ENCODE measurements around the gene SMIM33.
"Not testable (repeated sequence)": the region's sequence is repeated elsewhere in the genome, so short reads cannot be mapped to it uniquely, and the experiment has no call there.

The SMIM33 gene

DNA sequence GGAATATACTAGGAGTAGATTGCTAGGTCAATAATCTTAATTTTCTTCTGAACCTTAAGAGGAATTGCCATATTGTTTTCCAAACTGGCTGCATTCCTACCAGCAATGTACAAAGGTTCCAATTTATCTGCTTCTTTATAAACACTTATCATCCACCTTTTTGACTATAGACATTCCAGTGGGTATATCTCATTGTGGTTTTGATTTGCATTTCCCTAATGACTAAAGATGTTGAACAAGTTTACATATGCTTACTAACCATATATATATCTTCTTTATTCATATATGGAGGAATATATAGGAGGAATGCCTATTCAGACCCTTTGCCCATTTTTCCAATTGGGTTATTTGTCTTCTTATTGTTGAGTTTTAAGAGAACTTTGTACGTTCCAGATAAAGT is 39.1 kb upstream of the SMIM33 start:
- H3K4me3 ChIP-seq (replicated peaks; ENCODE audit: low read depth, low read length), result no peak overlapping the region
- H3K27me3 ChIP-seq (replicated peaks; ENCODE audit: control insufficient read depth, insufficient read depth, low read length), result no peaks in the 10 kb centered on the region
- TF ChIP-seq, protein P1, sequence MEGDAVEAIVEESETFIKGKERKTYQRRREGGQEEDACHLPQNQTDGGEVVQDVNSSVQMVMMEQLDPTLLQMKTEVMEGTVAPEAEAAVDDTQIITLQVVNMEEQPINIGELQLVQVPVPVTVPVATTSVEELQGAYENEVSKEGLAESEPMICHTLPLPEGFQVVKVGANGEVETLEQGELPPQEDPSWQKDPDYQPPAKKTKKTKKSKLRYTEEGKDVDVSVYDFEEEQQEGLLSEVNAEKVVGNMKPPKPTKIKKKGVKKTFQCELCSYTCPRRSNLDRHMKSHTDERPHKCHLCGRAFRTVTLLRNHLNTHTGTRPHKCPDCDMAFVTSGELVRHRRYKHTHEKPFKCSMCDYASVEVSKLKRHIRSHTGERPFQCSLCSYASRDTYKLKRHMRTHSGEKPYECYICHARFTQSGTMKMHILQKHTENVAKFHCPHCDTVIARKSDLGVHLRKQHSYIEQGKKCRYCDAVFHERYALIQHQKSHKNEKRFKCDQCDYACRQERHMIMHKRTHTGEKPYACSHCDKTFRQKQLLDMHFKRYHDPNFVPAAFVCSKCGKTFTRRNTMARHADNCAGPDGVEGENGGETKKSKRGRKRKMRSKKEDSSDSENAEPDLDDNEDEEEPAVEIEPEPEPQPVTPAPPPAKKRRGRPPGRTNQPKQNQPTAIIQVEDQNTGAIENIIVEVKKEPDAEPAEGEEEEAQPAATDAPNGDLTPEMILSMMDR (IDR thresholded peaks at IDR 0.05; ENCODE audit: insufficient read depth, low read length, poor library complexity, severe bottlenecking), result no peak
- no peak for DNase-seq (ENCODE audit: extremely low read depth, insufficient read length)
- peaks cover 3% of the 10 kb centered on the region for H3K36me3 ChIP-seq (ENCODE audit: control insufficient read depth, insufficient read depth, low read length)

DNA sequence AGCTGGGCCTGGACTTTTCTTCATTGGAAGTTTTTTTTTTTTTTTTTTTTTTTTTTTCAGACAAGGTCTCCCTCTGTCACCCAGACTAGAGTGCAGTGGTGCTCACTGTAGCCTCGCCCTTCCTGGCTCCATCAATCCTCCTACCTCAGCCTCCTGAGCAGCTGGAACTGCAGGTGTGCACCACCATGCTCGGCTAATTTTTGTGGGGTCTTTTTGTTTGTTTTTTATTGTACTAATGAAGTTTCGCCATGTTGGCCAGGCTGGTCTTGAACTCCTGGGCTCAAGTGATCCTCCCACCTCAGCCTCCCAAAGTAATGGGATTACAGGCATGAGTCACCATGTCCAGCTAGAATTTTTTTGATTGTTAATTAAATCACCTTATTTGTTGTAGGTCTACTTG is 35.1 kb upstream of the SMIM33 start:
- H3K27me3 ChIP-seq (replicated peaks; ENCODE audit: control insufficient read depth, insufficient read depth, low read length), result no peaks in the 10 kb centered on the region
- H3K36me3 ChIP-seq (ENCODE audit: control insufficient read depth, insufficient read depth, low read length), result no peaks in the 10 kb centered on the region; the same call in 1 of the 2 replicates
- no peak for DNase-seq (ENCODE audit: extremely low read depth, insufficient read length)
- TF ChIP-seq, protein P1 (IDR thresholded peaks at IDR 0.05; ENCODE audit: insufficient read depth, low read length, poor library complexity, severe bottlenecking), result no peak
- no peak overlapping the region for H3K4me3 ChIP-seq (replicated peaks; ENCODE audit: low read depth, low read length)

DNA sequence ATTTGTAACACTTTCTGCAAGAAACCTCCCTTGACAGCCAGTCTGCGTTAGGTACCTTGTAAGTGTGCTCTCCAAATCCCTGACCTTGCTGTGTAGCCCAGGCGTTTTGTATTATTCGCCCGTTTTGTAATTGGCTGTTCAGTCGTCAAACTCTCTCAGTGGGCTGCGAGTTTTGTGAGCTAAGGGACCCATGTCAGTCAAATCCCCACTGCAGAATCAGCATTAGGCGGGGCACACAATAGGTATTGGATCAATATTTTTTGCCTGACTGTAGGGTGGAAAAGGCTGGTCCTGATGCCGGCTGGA is 32.1 kb upstream of the SMIM33 start:
- TF ChIP-seq, protein P1 (IDR thresholded peaks at IDR 0.05; ENCODE audit: insufficient read depth, low read length, poor library complexity, severe bottlenecking), result no peak
- Histone ChIP-seq H3K27me3 (replicated peaks; ENCODE audit: control insufficient read depth, insufficient read depth, low read length) (no peaks in the 10 kb centered on the region), H3K36me3 (ENCODE audit: control insufficient read depth, insufficient read depth, low read length) (no peaks in the 10 kb centered on the region), H3K4me3 (replicated peaks; ENCODE audit: low read depth, low read length) (peak overlapping the region; percentile 80)
- DNase-seq (ENCODE audit: extremely low read depth, insufficient read length), result no peak

DNA sequence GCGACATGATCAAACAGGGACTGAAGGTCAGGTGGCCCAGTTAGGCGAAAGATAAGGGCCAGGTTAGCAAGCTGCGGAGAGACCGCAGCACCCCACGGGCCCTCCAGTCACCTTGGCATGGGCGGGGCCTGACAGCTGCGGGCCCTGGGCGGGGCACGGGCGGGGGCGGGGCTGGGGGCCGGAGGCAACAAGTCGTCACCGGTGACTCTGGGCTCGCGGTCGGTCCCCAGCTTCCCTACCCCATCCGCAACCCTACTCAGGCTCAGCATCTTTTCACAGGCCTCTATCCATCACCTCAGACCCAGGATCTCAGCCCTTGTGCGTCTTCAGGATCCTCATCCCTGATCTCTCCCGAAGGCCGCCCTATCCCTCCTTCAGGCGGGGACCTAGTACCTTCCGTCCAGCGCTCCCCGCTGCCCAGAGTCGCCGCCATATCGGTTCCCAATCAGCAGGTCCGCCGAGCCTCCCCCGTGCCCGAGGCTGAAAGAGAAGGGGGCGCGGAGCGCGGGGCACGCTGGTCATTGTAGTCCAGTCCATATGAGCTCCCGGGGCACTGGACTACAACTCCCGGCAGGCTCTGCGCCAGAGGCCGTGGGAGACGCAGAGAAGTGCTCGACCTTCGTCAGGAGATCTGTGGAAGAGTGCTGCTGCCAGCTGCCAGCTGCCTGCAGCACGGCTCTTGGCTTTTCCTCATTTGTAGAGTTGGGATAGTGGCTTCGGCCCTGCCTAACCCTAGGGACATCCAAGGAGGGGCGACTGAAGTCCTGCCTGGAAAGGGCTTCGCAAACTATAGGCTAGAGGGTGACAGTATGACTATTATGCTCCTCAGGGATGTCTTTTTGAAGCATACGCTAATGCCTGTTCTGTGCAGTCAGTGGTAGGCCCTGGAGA is 31.5 kb upstream of the SMIM33 start, which contains the start of gene DNAJC18:
Gene DNAJC18, minus strand, starts transcription at position 513 of the 891 bp plus-strand sequence. Its CDS starts 80 bp downstream, at position 433.
- peak; percentile 90 for DNase-seq (ENCODE audit: extremely low read depth, insufficient read length)
- Histone ChIP-seq H3K27me3 (replicated peaks; ENCODE audit: control insufficient read depth, insufficient read depth, low read length) (no peaks in the 10 kb centered on the region), H3K36me3 (ENCODE audit: control insufficient read depth, insufficient read depth, low read length) (no peaks in the 10 kb centered on the region), H3K4me3 (replicated peaks; ENCODE audit: low read depth, low read length) (peak within 1 kb of the TSS; percentile 80)
- TF ChIP-seq, protein P1 (IDR thresholded peaks at IDR 0.05; ENCODE audit: insufficient read depth, low read length, poor library complexity, severe bottlenecking), result no peak

DNA sequence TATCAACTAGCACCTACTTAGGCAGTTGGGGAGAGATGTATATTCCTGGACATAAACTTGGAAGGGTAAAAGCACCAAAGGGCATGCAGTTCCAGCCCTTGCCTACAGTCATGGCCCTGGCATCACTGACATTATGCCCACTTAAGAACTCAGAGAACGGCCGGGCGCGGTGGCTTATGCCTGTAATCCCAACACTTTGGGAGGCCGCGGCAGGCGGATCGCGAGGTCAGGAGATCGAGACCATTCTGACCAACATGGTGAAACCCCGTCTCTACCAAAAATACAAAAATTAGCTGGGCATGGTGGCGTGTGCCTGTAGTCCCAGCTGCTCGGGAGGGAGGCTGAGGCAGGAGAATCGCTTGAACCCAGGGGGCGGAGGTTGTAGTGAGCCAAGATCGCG is 30.4 kb upstream of the SMIM33 start:
- not testable (repeated sequence) for H3K27me3 ChIP-seq (replicated peaks; ENCODE audit: control insufficient read depth, insufficient read depth, low read length); H3K4me3 ChIP-seq (replicated peaks; ENCODE audit: low read depth, low read length); DNase-seq (ENCODE audit: extremely low read depth, insufficient read length); H3K36me3 ChIP-seq (ENCODE audit: control insufficient read depth, insufficient read depth, low read length)

DNA sequence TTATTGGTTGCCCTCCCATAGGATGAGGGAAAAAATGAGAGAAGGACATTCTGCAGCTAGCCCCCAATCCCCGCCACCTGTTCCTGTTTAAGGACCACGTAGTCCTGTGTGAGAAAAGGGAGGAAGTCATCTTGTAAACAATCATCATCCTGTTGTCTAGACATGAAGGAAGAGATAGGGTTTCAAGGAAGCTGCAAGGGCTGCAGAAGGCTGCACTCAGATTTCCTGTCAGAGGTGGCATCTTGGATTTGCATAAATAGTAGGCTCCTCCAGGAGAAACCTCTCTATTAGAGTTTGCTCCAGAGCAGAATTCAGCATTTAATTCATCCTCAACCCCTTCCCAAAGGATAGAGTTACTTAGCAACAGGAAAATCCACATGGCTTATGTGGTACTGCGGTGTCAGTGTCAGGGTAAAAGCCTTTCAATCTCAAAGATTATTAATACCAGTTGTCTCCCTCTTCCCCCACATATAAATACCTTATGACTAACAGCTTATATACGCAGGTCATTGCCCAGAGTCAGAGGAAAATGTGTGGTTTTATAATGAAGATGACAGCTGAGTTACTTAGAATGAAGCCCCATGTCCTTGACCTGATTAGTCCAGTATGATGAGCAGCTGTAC is 26.9 kb upstream of the SMIM33 start:
- H3K4me3 ChIP-seq (replicated peaks; ENCODE audit: low read depth, low read length), result no peak overlapping the region
- TF ChIP-seq, protein P1 (IDR thresholded peaks at IDR 0.05; ENCODE audit: insufficient read depth, low read length, poor library complexity, severe bottlenecking), result no peak
- DNase-seq (ENCODE audit: extremely low read depth, insufficient read length), result no peak
- H3K36me3 ChIP-seq (ENCODE audit: control insufficient read depth, insufficient read depth, low read length), result no peaks in the 10 kb centered on the region
- no peaks in the 10 kb centered on the region for H3K27me3 ChIP-seq (replicated peaks; ENCODE audit: control insufficient read depth, insufficient read depth, low read length)
